A549 (cell line): ENCODE measurements around the gene PI4K2A.

ENCODE experiments used
- CTCF ChIP-seq: fragments of >200 bp; sonication (Bioruptor Twin); formaldehyde crosslinking; IDR thresholded peaks from 3 replicates; pipeline ENCODE4 v1.5.1; 2016
- EP300 ChIP-seq, 2 experiments: fragments of >200 bp; sonication (Bioruptor Twin); formaldehyde crosslinking; IDR thresholded peaks; 2 replicates in 1 of 2; 3 replicates in 1 of 2; pipeline ENCODE4 v1.6.1; 2016 to 2017
- REST ChIP-seq: fragments of 200-600 bp; sonication (generic); IDR thresholded peaks from 2 replicates; pipeline ENCODE4 v1.6.1; 2016; ENCODE audit warnings: antibody characterized with exemption, mild to moderate bottlenecking, moderate library complexity

GRCh38 chr10:97721871-97722780, 81.7 kb downstream of the PI4K2A start:
- TF ChIP-seq CTCF: no peak
- no peak for TF ChIP-seq EP300 (IDR thresholded peaks at IDR 0.05)
- TF ChIP-seq REST: no peak
